A549 (cell line): ENCODE measurements around the gene MNX1. TPM values are rescaled to one million over a fixed set of nuclear protein-coding genes. Genes with fewer than 3 reads are reported as not detected.

Experiments used
- ATAC-seq, 2 experiments: fragments of 200-7000 bp in 1 of 2; fragments of >200 bp in 1 of 2; cut with Nextera tagmentation in 1 of 2; cut with Tn5 transposase in 1 of 2; 3 replicates each; pipeline versions ENCODE4 v1.8.0 to v1.9.1; 2018 to 2020; ENCODE audit warnings: mild to moderate bottlenecking in 1 of 2, moderate library complexity in 1 of 2
- CTCF ChIA-PET: fragments of 300-600 bp; sonication (Branson Sonifier 250); formaldehyde crosslinking; extraction: SDS; loops from one replicate; lab custom pipeline; 2021; ENCODE audit warnings: antibody characterized with exemption, inconsistent platforms; lab: Yijun Ruan, JAX
- POLR2A ChIA-PET: fragments of 350-600 bp; formaldehyde crosslinking; extraction: SDS; loops from one replicate; lab custom pipeline; 2021; ENCODE audit warnings: antibody characterized with exemption, inconsistent platforms; lab: Yijun Ruan, JAX
- DNase-seq, 2 experiments: peaks; one replicate each; pipeline versions ENCODE4 v3.0.0 to v3.0.0-alpha.2; 2011 to 2016; ENCODE audit warnings: low read depth in 1 of 2, low spot score in 1 of 2
- FAIRE-seq: peaks from 2 replicates; lab custom pipeline; 2011; peaks lifted over from hg19 to GRCh38; lab: Jason Lieb, UNC
- H3K27ac ChIP-seq, 2 experiments: fragments of >200 bp; sonication (Bioruptor Twin); formaldehyde crosslinking; 3 replicates each; pipeline ENCODE4 v1.5.1; 2016 to 2017
- H3K4me1 ChIP-seq: fragments of >200 bp; sonication (Bioruptor Twin); formaldehyde crosslinking; 3 replicates; pipeline ENCODE4 v1.6.1; 2016
- H3K4me2 ChIP-seq: fragments of >200 bp; sonication (Bioruptor Twin); formaldehyde crosslinking; 3 replicates; pipeline ENCODE4 v1.6.1; 2016
- H3K4me3 ChIP-seq: fragments of >200 bp; sonication (Bioruptor Twin); formaldehyde crosslinking; 3 replicates; pipeline ENCODE4 v1.5.1; 2016
- H3K9me3 ChIP-seq: fragments of >200 bp; sonication (Bioruptor Twin); formaldehyde crosslinking; 3 replicates; pipeline ENCODE4 v1.6.1; 2016
- CBX2 ChIP-seq: fragments of 200-600 bp; sonication (generic); IDR thresholded peaks from 2 replicates; pipeline ENCODE4 v1.6.1; 2016; ENCODE audit warnings: low read depth, mild to moderate bottlenecking, borderline replicate concordance
- CHD2 ChIP-seq: fragments of 150-350 bp; IDR thresholded peaks from 2 replicates; pipeline ENCODE4 v1.6.1; 2014; ENCODE audit warnings: low read length; ENCODE audit not compliant: partially characterized antibody
- EHF ChIP-seq: fragments of 250-450 bp; sonication (Bioruptor Pico); IDR thresholded peaks from 2 replicates; pipeline ENCODE4 v1.5.0; 2020; ENCODE audit warnings: mild to moderate bottlenecking
- EHMT2 ChIP-seq: fragments of 200-600 bp; sonication (generic); IDR thresholded peaks from 2 replicates; pipeline ENCODE4 v1.6.1; 2016; ENCODE audit warnings: antibody characterized with exemption, low read depth, mild to moderate bottlenecking, moderate library complexity
- ELK1 ChIP-seq: fragments of 150-350 bp; IDR thresholded peaks from 2 replicates; pipeline ENCODE4 v1.6.1; 2014; ENCODE audit warnings: low read depth, mild to moderate bottlenecking, low read length
- EP300 ChIP-seq, 2 experiments: fragments of >200 bp; sonication (Bioruptor Twin); formaldehyde crosslinking; IDR thresholded peaks; 2 replicates in 1 of 2; 3 replicates in 1 of 2; pipeline ENCODE4 v1.6.1; 2016 to 2017
- FOSB ChIP-seq: fragments of 250-450 bp; sonication (Bioruptor Pico); IDR thresholded peaks from 2 replicates; pipeline ENCODE4 v1.5.0; 2020; ENCODE audit warnings: mild to moderate bottlenecking, moderate library complexity
- HEYL ChIP-seq: fragments of 250-450 bp; sonication (Bioruptor Pico); IDR thresholded peaks from 2 replicates; pipeline ENCODE4 v1.8.0; 2021; ENCODE audit warnings: mild to moderate bottlenecking, moderate library complexity
- HOXA7 ChIP-seq: fragments of 250-450 bp; sonication (Bioruptor Pico); IDR thresholded peaks from 2 replicates; pipeline ENCODE4 v1.5.0; 2020; ENCODE audit warnings: mild to moderate bottlenecking, moderate library complexity
- HOXB13 ChIP-seq: fragments of 250-450 bp; sonication (Bioruptor Pico); IDR thresholded peaks from 2 replicates; pipeline ENCODE4 v1.5.0; 2020; ENCODE audit warnings: low read depth, mild to moderate bottlenecking, moderate library complexity
- JUN ChIP-seq, 2 experiments: fragments of >200 bp; sonication (Bioruptor Twin); formaldehyde crosslinking; IDR thresholded peaks; 2 replicates in 1 of 2; 3 replicates in 1 of 2; pipeline ENCODE4 v1.6.1; 2016 to 2017
- JUNB ChIP-seq: fragments of >200 bp; sonication (Bioruptor Twin); formaldehyde crosslinking; IDR thresholded peaks from 2 replicates; pipeline ENCODE4 v1.6.1; 2016
- KDM1A ChIP-seq: fragments of 200-600 bp; sonication (generic); IDR thresholded peaks from 2 replicates; pipeline ENCODE4 v1.6.1; 2016; ENCODE audit warnings: low read depth, mild to moderate bottlenecking
- KDM5A ChIP-seq: fragments of 200-600 bp; sonication (generic); IDR thresholded peaks from 2 replicates; pipeline ENCODE4 v1.6.1; 2016; ENCODE audit warnings: antibody characterized with exemption, mild to moderate bottlenecking
- MAZ ChIP-seq: fragments of 150-350 bp; IDR thresholded peaks from 2 replicates; pipeline ENCODE4 v1.6.1; 2014; ENCODE audit warnings: antibody characterized with exemption, low read depth, low read length, borderline replicate concordance
- MYC ChIP-seq: IDR thresholded peaks from 2 replicates; pipeline ENCODE4 v1.6.1; 2012; ENCODE audit warnings: mild to moderate bottlenecking, inconsistent platforms, low read length, improper control_type of control experiment, borderline replicate concordance
- NFE2L2 ChIP-seq: fragments of 150-350 bp; conservative IDR thresholded peaks from 2 replicates; pipeline ENCODE4 v1.6.1; 2014; ENCODE audit warnings: low read length
- RAD21 ChIP-seq, 2 experiments: fragments of >200 bp in 1 of 2; sonication (Bioruptor Twin) in 1 of 2; formaldehyde crosslinking in 1 of 2; IDR thresholded peaks in 1 of 2; conservative IDR thresholded peaks in 1 of 2; 2 replicates in 1 of 2; 3 replicates in 1 of 2; pipeline ENCODE4 v1.6.1; 2012 to 2018; ENCODE audit warnings: inconsistent platforms in 1 of 2
- RNF2 ChIP-seq: fragments of 200-600 bp; sonication (generic); IDR thresholded peaks from 2 replicates; pipeline ENCODE4 v1.6.1; 2016; ENCODE audit warnings: low read depth, mild to moderate bottlenecking, antibody characterized with exemption, moderate library complexity, borderline replicate concordance
- SMC3 ChIP-seq: fragments of >200 bp; sonication (Bioruptor Twin); formaldehyde crosslinking; IDR thresholded peaks from 3 replicates; pipeline ENCODE4 v1.6.1; 2018; ENCODE audit warnings: inconsistent platforms
- SREBF2 ChIP-seq: fragments of 450-650 bp; IDR thresholded peaks from 2 replicates; pipeline ENCODE4 v1.6.1; 2014; ENCODE audit warnings: mild to moderate bottlenecking, moderate library complexity
- TP53 ChIP-seq: fragments of 250-450 bp; sonication (Bioruptor Pico); IDR thresholded peaks from 2 replicates; pipeline ENCODE4 v1.5.0; 2021; ENCODE audit warnings: mild to moderate bottlenecking, moderate library complexity
- WGBS: methylation state at CpG from one replicate; pipeline ENCODE4 v1.1.6; 2017; ENCODE audit errors: missing lambda C conversion rate; 5-methylcytosine and 5-hydroxymethylcytosine counted together
- polyA plus RNA-seq, 4 experiments: library from polyadenylated mRNA; depleted of rRNA in 3 of 4; stranded (reverse); fragments of >200 nt; fragmentation: RNase III in 1 of 4; extraction: RNeasy Plus Mini Kit Qiagen cat#74134 plus additional on column Dnase treatment in 1 of 4; gene quantifications; 2 replicates in 3 of 4; 3 replicates in 1 of 4; pipeline ENCODE4 v1.2.3, GENCODE V29; 2011 to 2017
- TF ChIP-seq, protein P1 (sequence below): fragments of >200 bp; sonication (Bioruptor Twin); formaldehyde crosslinking; IDR thresholded peaks from 3 replicates; pipeline ENCODE4 v1.5.1; 2016
- TF ChIP-seq, protein P2 (sequence below): fragments of 450-650 bp; IDR thresholded peaks from 2 replicates; pipeline ENCODE4 v1.6.1; 2014; ENCODE audit warnings: antibody characterized with exemption
- TF ChIP-seq, protein P3 (sequence below): fragments of >200 bp; sonication (Bioruptor Twin); formaldehyde crosslinking; IDR thresholded peaks from 2 replicates; pipeline ENCODE4 v1.6.1; 2016
- TF ChIP-seq, protein P4 (sequence below): IDR thresholded peaks from 2 replicates; pipeline ENCODE4 v1.6.1; 2012

The MNX1 gene
- polyA plus RNA-seq, 2 of the 4 experiments (the other 2 are of a cell fraction) = 0.70 to 4.5 TPM

- Histone ChIP-seq H3K27ac (no peak overlapping the region), H3K4me3 (no peak overlapping the region), H3K4me2 (no peak overlapping the region), H3K9me3 (no peaks in the 10 kb centered on the region), H3K4me1 (no peaks in the 10 kb centered on the region; the same call in 2 of the 3 replicates)
- POLR2A ChIA-PET = no interaction called here
- CTCF ChIA-PET = interaction anchor here (2.1 kb wide), 1 partner anchor 255 kb away, joined by 5 read pairs; no protein-coding TSS in a partner anchor
- ATAC-seq (no peak), FAIRE-seq (no peak), DNase-seq (no peak)
- TF ChIP-seq HEYL (CRISPR knock-in tag) (no peak), EP300 (IDR thresholded peaks at IDR 0.05) (no peak), MYC (no peak), HOXB13 (CRISPR knock-in tag) (no peak), JUN (IDR thresholded peaks at IDR 0.05) (no peak), ELK1 (no peak), KDM1A (no peak), HOXA7 (no peak), NFE2L2 (no peak), MAZ (no peak), EHF (CRISPR knock-in tag) (no peak)
- TF ChIP-seq, protein P1, sequence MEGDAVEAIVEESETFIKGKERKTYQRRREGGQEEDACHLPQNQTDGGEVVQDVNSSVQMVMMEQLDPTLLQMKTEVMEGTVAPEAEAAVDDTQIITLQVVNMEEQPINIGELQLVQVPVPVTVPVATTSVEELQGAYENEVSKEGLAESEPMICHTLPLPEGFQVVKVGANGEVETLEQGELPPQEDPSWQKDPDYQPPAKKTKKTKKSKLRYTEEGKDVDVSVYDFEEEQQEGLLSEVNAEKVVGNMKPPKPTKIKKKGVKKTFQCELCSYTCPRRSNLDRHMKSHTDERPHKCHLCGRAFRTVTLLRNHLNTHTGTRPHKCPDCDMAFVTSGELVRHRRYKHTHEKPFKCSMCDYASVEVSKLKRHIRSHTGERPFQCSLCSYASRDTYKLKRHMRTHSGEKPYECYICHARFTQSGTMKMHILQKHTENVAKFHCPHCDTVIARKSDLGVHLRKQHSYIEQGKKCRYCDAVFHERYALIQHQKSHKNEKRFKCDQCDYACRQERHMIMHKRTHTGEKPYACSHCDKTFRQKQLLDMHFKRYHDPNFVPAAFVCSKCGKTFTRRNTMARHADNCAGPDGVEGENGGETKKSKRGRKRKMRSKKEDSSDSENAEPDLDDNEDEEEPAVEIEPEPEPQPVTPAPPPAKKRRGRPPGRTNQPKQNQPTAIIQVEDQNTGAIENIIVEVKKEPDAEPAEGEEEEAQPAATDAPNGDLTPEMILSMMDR = no peak
- 89% methylated on average over 49 of the region's 49 CpGs for WGBS
These were observed 8.0 kb upstream of the MNX1 start for GRCh38 chr7:157018328-157018996.

DNA sequence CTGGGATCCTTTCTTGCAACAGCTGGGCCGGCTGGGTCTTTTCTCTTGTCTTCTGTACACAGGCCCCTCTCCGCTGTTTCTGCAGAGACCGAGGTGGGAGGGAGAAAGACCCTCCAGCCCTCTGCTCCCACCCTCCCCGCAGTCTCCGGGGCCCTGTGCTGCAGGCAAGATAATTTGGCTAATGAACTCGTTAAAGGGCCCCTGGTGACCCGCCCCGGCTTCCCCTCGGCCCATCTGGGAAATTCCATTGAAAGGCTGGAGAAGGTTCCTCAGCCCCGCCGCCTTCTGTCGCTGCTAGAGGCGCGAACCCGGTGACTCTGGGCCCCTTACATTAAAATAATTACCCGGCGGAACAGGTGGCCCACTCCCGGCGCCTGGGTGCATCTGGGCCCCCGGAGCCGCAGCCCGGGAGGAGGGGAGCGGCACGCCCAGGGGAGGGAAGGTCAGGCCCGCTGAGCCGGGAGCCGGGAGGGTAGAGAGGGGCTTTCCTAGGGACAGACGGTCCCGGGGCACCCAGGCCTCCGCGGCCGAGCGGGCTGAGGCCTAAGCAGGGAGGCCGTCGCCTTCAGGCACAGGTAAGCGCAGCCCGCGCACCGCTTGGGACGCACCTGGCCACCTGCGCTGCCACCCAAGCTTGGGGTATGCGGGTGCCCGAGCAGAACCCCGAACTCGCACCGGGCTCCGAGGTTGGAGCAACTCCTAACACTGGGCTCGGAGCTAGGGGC is 7.3 kb upstream of the MNX1 start:
- H3K4me3 ChIP-seq = no peak overlapping the region
- no peak overlapping the region for H3K4me2 ChIP-seq
- 89% methylated on average over 19 of the region's 48 CpGs for WGBS
- TF ChIP-seq RAD21 (conservative IDR thresholded peaks at IDR 0.05 in 1 of 2, IDR thresholded peaks at IDR 0.05 in 1 of 2) (no peak), EHMT2 (no peak), RNF2 (no peak), FOSB (CRISPR knock-in tag) (no peak), KDM1A (no peak), MAZ (no peak), SMC3 (no peak), NFE2L2 (no peak), CBX2 (no peak), KDM5A (no peak), JUNB (no peak), SREBF2 (no peak), CHD2 (no peak), TP53 (CRISPR knock-in tag) (no peak)
- TF ChIP-seq, protein P2, sequence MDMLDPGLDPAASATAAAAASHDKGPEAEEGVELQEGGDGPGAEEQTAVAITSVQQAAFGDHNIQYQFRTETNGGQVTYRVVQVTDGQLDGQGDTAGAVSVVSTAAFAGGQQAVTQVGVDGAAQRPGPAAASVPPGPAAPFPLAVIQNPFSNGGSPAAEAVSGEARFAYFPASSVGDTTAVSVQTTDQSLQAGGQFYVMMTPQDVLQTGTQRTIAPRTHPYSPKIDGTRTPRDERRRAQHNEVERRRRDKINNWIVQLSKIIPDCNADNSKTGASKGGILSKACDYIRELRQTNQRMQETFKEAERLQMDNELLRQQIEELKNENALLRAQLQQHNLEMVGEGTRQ = no peak
- TF ChIP-seq, protein P3, sequence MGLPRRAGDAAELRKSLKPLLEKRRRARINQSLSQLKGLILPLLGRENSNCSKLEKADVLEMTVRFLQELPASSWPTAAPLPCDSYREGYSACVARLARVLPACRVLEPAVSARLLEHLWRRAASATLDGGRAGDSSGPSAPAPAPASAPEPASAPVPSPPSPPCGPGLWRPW = no peak
- TF ChIP-seq, protein P4, sequence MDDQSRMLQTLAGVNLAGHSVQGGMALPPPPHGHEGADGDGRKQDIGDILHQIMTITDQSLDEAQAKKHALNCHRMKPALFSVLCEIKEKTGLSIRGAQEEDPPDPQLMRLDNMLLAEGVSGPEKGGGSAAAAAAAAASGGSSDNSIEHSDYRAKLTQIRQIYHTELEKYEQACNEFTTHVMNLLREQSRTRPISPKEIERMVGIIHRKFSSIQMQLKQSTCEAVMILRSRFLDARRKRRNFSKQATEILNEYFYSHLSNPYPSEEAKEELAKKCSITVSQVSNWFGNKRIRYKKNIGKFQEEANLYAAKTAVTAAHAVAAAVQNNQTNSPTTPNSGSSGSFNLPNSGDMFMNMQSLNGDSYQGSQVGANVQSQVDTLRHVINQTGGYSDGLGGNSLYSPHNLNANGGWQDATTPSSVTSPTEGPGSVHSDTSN = no peak
- TF ChIP-seq, all 56 proteins: peak for 0
- FAIRE-seq (no peak), DNase-seq (no peak), ATAC-seq (no peak)
- ChIA-PET CTCF (interaction anchor here (2.1 kb wide), 1 partner anchor 256 kb away, joined by 5 read pairs; no protein-coding TSS in a partner anchor), POLR2A (no interaction called here)
- Histone ChIP-seq H3K4me1 (no peaks in the 10 kb centered on the region; the same call in 2 of the 3 replicates), H3K27ac (no peak overlapping the region), H3K9me3 (no peaks in the 10 kb centered on the region)
